ENCODE data around the gene ELOVL2.

DNA sequence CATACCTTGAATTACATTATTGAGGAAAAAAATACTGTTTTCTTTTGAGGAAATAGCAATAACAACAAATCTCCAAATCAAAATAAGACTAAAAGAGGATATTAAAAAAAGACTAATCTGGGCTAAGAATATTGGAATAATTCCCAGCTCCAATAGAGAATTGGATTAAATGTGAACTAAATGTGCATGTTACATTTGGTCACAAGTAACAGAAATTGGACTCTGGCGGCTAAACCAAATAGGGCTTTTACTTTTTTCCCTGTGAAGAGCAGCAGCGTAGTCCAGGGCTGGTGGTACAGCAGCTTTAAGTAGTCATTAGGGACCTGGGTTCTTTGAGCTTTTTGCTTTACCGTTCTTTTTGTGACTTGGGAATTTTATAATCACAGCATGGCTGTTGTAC, 71.9 kb downstream of the ELOVL2 start:
- TF ChIP-seq, protein P1, sequence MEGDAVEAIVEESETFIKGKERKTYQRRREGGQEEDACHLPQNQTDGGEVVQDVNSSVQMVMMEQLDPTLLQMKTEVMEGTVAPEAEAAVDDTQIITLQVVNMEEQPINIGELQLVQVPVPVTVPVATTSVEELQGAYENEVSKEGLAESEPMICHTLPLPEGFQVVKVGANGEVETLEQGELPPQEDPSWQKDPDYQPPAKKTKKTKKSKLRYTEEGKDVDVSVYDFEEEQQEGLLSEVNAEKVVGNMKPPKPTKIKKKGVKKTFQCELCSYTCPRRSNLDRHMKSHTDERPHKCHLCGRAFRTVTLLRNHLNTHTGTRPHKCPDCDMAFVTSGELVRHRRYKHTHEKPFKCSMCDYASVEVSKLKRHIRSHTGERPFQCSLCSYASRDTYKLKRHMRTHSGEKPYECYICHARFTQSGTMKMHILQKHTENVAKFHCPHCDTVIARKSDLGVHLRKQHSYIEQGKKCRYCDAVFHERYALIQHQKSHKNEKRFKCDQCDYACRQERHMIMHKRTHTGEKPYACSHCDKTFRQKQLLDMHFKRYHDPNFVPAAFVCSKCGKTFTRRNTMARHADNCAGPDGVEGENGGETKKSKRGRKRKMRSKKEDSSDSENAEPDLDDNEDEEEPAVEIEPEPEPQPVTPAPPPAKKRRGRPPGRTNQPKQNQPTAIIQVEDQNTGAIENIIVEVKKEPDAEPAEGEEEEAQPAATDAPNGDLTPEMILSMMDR (IDR thresholded peaks at IDR 0.05), result no peak
- TF ChIP-seq POLR2A (IDR thresholded peaks at IDR 0.05), result no peak
